Measurements from ENCODE around the gene JSRP1. TPM values are rescaled to one million over a fixed set of nuclear protein-coding genes. Genes with fewer than 3 reads are reported as not detected.

The JSRP1 gene
- total RNA-seq, 4 donors from 2014 or later: not detected

- TF ChIP-seq CTCF (IDR thresholded peaks at IDR 0.05): no peak
- no peak for ATAC-seq (ENCODE audit: low FRiP score)
- no peak for DNase-seq (ENCODE audit: low spot score)
Measured at GRCh38 chr19:2217591-2217990, 38.6 kb downstream of the JSRP1 start.

GRCh38 chr19:2216361-2217225 lies 39.6 kb downstream of the JSRP1 start:
- DNase-seq (ENCODE audit: low spot score) (no peak), ATAC-seq (ENCODE audit: low FRiP score) (no peak)
- TF ChIP-seq CTCF (IDR thresholded peaks at IDR 0.05): no peak

- DNase-seq (ENCODE audit: low spot score): no peak
- no peak for ATAC-seq (ENCODE audit: low FRiP score)
- no peak for TF ChIP-seq CTCF (IDR thresholded peaks at IDR 0.05)
Measured at GRCh38 chr19:2215281-2215751, 40.9 kb downstream of the JSRP1 start.

GRCh38 chr19:2214251-2214650 lies 42.0 kb downstream of the JSRP1 start:
- ATAC-seq (ENCODE audit: low FRiP score) (no peak), DNase-seq (ENCODE audit: low spot score) (no peak)
- TF ChIP-seq CTCF (IDR thresholded peaks at IDR 0.05): no peak

GRCh38 chr19:2213799-2214198 lies 42.4 kb downstream of the JSRP1 start:
- no peak for TF ChIP-seq CTCF (IDR thresholded peaks at IDR 0.05)
- ATAC-seq (ENCODE audit: low FRiP score) (no peak), DNase-seq (ENCODE audit: low spot score) (no peak)

GRCh38 chr19:2212861-2213711 lies 43.1 kb downstream of the JSRP1 start:
- TF ChIP-seq CTCF (IDR thresholded peaks at IDR 0.05): no peak
- DNase-seq (ENCODE audit: low spot score) (no peak), ATAC-seq (ENCODE audit: low FRiP score) (no peak)
